GM12865 (cell line): ENCODE measurements around the gene TMPO.
"Not testable (repeated sequence)": the region's sequence is repeated elsewhere in the genome, so short reads cannot be mapped to it uniquely, and the experiment has no call there.

Experiments used
- DNase-seq: peaks from one replicate; pipeline ENCODE4 v3.0.0; 2010; ENCODE audit warnings: low read depth
- H3K4me3 ChIP-seq: 2 replicates; pipeline ENCODE4 v1.5.1; 2011; ENCODE audit warnings: mild to moderate bottlenecking, low read depth, low read length, control low read depth
- CTCF ChIP-seq: IDR thresholded peaks from 2 replicates; pipeline ENCODE4 v1.5.1; 2011; ENCODE audit warnings: low read length, control low read depth, low read depth, inconsistent platforms; ENCODE audit not compliant: insufficient read depth; ENCODE audit errors: missing control alignments

The TMPO gene

GRCh38 chr12:98492580-98493140, 22.7 kb upstream of the TMPO start:
- no peak for TF ChIP-seq CTCF
- no peak for DNase-seq
- H3K4me3 ChIP-seq: no peak overlapping the region

GRCh38 chr12:98501266-98501629, 14.1 kb upstream of the TMPO start:
- DNase-seq, H3K4me3 ChIP-seq: not testable (repeated sequence)

- no peak for TF ChIP-seq CTCF
- H3K4me3 ChIP-seq: peak overlapping the region; percentile 76
These were observed 12.1 kb upstream of the TMPO start for GRCh38 chr12:98503342-98503591.

GRCh38 chr12:98503592-98504367, 11.6 kb upstream of the TMPO start:
- peak; percentile 97 for DNase-seq
- TF ChIP-seq CTCF: no peak
- H3K4me3 ChIP-seq: peak overlapping the region; percentile 76

More at GRCh38 chr12:98503342-98503591, 12.1 kb upstream of the TMPO start:
- peak; percentile 95 for DNase-seq

GRCh38 chr12:98504368-98504617, 11.1 kb upstream of the TMPO start:
- TF ChIP-seq CTCF: no peak
- peak overlapping the region; percentile 76 for H3K4me3 ChIP-seq
- no peak for DNase-seq

GRCh38 chr12:98509063-98509462, 6.3 kb upstream of the TMPO start:
- H3K4me3 ChIP-seq: no peak overlapping the region
- DNase-seq: no peak
- no peak for TF ChIP-seq CTCF

- DNase-seq, H3K4me3 ChIP-seq: not testable (repeated sequence)
These were observed 3.6 kb upstream of the TMPO start for GRCh38 chr12:98511806-98512205.
